Astrocyte of the cerebellum (primary cell): ENCODE results near the gene PC.
A peak's percentile ranks its signal among the peaks of the same experiment; 100 is the strongest.

Source experiments
- DNase-seq: peaks from one replicate; pipeline ENCODE4 v3.0.0-alpha.2; 2011; ENCODE audit warnings: low read depth
- H3K4me3 ChIP-seq: 2 replicates; pipeline ENCODE4 v1.5.1; 2011; ENCODE audit warnings: mild to moderate bottlenecking, low read depth, low read length, moderate library complexity
- in situ Hi-C: cut with HindIII; loops from 2 replicates; pipeline ENCODE4 v1.10.0; 2017; ENCODE audit warnings: low sequenced_read_pairs
- TF ChIP-seq, protein P1 (sequence below): IDR thresholded peaks from 2 replicates; pipeline ENCODE4 v1.5.1; 2012; ENCODE audit warnings: low read length, low read depth, moderate library complexity, mild to moderate bottlenecking; ENCODE audit errors: missing control alignments

The PC gene

DNA sequence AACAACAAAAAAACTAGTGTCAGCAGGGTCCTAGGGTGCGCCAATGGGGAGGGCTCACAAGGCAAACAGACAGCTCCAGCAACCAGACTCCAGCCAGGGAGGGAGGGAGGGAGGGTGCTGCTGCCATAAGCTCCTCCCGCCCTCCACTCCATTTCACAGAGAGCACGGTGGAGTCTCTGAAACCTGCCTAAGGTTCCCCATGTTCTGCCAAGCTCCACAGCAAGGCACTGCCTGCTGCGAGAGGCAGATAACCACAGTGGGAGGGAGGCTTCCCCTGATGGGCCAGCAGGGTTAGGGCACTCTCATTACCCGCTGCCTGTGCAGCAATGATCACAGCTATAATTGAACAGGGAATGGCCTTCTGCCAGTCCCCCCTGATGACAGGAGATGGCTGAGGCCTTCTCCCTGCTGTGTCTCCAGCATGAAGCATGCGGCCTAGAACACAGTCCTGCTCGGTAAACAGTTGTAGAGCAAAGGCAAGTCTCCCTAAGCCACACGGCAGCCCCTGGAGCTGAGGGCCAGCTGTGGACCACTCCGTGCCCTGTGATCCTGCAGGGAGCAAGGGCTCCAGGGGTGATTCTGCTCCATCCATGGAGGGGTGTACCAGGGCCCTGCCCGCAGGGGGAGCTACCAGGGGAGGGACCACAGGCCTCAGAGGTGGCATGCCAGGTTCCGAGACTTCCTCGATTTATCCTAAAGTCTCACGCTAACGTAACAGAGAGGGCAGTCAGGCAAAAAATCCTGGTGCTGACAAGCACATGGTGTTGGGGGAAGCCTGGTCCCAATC is 42.9 kb downstream of the PC start:
- DNase-seq: no peak
- in situ Hi-C loops: no loop called here
- no peak overlapping the region for H3K4me3 ChIP-seq
- TF ChIP-seq, protein P1, sequence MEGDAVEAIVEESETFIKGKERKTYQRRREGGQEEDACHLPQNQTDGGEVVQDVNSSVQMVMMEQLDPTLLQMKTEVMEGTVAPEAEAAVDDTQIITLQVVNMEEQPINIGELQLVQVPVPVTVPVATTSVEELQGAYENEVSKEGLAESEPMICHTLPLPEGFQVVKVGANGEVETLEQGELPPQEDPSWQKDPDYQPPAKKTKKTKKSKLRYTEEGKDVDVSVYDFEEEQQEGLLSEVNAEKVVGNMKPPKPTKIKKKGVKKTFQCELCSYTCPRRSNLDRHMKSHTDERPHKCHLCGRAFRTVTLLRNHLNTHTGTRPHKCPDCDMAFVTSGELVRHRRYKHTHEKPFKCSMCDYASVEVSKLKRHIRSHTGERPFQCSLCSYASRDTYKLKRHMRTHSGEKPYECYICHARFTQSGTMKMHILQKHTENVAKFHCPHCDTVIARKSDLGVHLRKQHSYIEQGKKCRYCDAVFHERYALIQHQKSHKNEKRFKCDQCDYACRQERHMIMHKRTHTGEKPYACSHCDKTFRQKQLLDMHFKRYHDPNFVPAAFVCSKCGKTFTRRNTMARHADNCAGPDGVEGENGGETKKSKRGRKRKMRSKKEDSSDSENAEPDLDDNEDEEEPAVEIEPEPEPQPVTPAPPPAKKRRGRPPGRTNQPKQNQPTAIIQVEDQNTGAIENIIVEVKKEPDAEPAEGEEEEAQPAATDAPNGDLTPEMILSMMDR: peak; percentile 25

DNA sequence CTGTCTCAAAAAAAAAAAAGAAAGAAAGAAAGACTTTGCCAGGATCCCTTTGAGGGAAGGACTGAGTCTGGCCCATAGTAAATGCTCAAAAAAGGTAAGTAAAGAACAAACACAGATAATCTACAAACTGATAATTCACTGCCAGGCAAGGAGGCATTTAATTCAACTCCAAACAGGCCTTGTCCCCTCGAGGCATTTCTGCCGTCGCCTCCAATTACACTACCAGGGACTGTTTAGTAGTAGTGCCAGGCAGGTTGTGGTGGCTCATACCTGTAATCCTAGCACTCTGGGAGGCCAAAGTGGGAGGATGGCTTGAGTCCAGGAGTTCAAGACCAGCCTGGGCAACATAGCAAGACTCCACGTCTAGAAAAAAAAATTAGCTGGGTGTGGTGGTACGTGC is 43.7 kb downstream of the PC start:
- TF ChIP-seq, protein P1: no peak
- DNase-seq: no peak
- in situ Hi-C loops: no loop called here
- no peak overlapping the region for H3K4me3 ChIP-seq

DNA sequence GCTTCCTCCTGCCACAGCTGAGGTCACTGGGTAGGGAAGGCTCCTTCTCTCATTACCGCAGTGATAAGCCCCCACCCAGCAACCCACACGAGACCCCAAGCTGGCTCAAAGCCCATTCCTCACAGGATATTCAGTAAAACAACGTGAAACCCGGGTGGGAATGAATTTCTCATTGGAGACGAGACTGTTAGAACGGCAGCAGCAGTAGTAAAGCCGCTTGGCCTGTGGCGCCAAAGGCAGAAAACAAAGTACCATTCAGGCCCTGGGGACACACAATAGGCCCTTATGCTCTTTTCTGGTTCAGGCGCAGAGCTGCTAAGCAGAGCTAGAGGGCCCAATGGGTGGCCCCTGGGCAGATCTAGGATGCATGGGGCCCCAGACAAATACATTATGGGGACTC is 45.3 kb downstream of the PC start:
- TF ChIP-seq, protein P1: no peak
- H3K4me3 ChIP-seq: no peak overlapping the region
- in situ Hi-C loops: no loop called here
- no peak for DNase-seq

DNA sequence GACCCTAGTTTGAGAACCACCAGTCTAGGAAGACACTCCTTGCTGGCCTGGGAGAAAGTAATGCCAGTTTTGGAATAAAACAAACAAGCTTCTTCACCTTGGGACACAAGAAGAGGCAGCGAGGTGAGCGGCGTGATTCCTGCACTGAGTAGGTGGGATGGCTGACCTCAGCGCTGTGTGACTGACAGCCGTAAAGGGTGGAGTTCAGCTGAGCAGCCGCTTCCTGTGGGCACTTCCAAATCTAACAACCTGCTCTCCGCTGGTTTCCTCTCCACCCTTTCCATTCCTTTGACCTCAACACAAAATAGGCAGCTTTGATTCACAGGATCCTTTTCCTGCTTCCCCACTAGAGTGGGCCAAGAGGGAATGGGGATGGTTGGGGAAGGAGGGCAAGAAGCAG is 45.8 kb downstream of the PC start:
- no peak overlapping the region for H3K4me3 ChIP-seq
- in situ Hi-C loops: no loop called here
- no peak for DNase-seq
- TF ChIP-seq, protein P1: no peak

DNA sequence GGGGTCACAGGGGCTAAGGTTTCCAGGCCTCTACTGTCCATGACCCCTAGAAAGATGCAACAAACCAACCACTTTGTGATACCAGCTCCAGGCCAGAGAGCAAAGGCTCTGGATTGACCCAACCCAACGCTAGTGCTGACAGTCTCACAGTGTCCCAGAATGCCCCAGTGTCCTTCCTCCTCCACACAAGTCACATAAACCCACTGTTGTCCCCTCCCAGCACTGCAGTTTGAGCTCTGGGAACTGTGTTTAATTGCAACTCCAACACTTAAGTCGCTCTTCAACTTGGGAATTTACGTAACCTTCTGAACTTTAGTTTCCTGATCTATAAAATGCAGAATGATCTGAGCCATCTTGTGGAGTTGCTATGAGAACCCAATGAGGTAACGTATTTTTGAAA is 47.5 kb downstream of the PC start:
- DNase-seq: no peak
- in situ Hi-C loops: no loop called here
- TF ChIP-seq, protein P1: no peak
- H3K4me3 ChIP-seq: no peak overlapping the region

DNA sequence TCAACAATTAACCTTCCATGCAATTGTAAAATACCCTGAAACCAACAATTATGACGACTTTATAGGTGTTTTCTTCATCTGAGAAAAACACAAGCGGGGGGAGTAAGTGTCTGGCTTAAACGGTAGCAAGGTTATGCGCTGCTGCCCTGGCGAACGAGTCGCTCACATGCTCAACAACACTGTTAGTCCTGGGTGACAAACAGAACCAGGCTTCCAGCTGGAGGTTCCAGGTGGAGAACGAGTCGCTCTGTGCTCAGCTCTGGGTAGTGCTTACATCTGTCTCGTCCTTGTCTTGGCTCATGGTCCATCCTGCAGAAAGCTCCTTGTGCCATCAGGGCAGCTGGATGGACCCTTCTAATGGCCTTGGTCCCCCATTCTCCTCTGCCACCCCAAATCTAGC is 48.2 kb downstream of the PC start:
- TF ChIP-seq, protein P1: no peak
- in situ Hi-C loops: no loop called here
- no peak overlapping the region for H3K4me3 ChIP-seq
- DNase-seq: no peak

DNA sequence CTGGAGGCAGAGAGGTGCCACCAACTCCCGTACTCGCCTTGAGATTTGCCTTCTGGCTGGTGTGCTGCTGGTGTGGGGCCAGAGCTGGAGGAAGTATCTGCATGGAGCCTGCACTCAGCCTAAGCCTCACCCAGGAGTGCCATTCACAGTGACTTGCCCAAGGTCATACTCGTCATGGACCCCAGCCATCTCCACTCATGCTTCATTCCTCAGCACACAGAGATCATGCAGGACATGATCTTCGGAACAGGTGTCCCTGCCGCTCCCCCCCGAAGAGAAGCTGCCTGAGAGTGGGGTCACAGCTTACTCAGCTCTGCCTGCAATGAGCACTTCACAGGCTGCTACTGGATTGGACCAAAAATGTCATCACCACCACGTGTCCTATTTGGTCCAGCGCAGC is 49.0 kb downstream of the PC start:
- H3K4me3 ChIP-seq: no peak overlapping the region
- in situ Hi-C loops: no loop called here
- DNase-seq: no peak
- TF ChIP-seq, protein P1: no peak
